Measurements from ENCODE around the gene WARS2.

WARS2 gene

DNA sequence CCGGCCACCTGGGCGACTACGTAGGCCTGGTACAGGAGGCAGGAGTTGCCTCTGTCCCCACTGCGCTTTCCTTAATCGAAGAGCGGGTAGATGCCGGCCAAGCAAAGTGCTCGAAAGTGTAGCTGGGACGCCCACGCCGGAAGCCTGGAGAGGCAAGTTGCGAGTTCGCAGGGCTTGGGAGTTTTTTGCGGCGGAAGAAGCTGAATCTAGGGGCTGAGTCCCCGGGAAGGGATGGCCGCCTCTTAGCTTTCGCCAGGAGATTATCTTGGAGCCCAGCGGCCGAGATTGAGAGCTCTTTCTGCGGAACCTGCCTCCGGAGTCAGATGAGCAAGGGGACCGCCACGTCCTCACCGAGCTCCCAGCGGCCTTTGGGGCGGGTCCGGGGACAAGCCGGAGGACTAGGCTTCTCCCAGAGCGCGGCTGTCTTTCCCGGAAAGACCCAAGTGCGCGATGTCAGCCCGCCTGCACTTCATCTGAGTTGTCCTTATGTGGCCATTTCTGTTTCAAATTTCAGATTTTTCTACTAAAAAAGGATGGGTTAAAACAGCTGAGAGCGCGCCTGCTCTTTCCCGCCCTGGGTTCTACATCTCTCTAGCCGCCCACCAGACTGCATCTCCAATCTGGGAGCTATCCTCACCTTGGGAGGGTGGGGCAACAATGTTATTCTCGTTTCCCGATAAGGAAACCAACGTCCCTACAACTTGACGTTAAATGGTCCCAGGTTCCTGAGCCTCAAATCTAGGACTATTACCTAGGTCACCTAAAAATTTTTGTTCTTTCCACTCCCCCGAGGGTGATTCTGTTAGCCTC is 139.9 kb downstream of the WARS2 start:
- H3K4me3 ChIP-seq (ENCODE audit: low read depth, low read length) = no peak overlapping the region
- TF ChIP-seq CTCF (IDR thresholded peaks at IDR 0.05; ENCODE audit: low read depth, low read length, missing control alignments) = no peak
- DNase-seq (ENCODE audit: low read depth) = no peak
- in situ Hi-C loops (cut with HindIII; ENCODE audit: low sequenced_read_pairs) = no loop called here

- DNase-seq (ENCODE audit: low read depth) = no peak
- no peak for TF ChIP-seq CTCF (IDR thresholded peaks at IDR 0.05; ENCODE audit: low read depth, low read length, missing control alignments)
- in situ Hi-C loops (cut with HindIII; ENCODE audit: low sequenced_read_pairs) = no loop called here
- H3K4me3 ChIP-seq (ENCODE audit: low read depth, low read length) = no peak overlapping the region
These were observed 140.9 kb downstream of the WARS2 start for GRCh38 chr1:118999348-119000071.

- H3K4me3 ChIP-seq (ENCODE audit: low read depth, low read length) = no peak overlapping the region
- in situ Hi-C loops (cut with HindIII; ENCODE audit: low sequenced_read_pairs) = no loop called here
- TF ChIP-seq CTCF (IDR thresholded peaks at IDR 0.05; ENCODE audit: low read depth, low read length, missing control alignments) = no peak
- no peak for DNase-seq (ENCODE audit: low read depth)
These were observed 142.3 kb downstream of the WARS2 start for GRCh38 chr1:118998171-118998570.

- TF ChIP-seq CTCF (IDR thresholded peaks at IDR 0.05; ENCODE audit: low read depth, low read length, missing control alignments) = no peak
- no peak overlapping the region for H3K4me3 ChIP-seq (ENCODE audit: low read depth, low read length)
- DNase-seq (ENCODE audit: low read depth) = no peak
- in situ Hi-C loops (cut with HindIII; ENCODE audit: low sequenced_read_pairs) = no loop called here
These were observed 143.2 kb downstream of the WARS2 start for GRCh38 chr1:118997225-118997624.

DNA sequence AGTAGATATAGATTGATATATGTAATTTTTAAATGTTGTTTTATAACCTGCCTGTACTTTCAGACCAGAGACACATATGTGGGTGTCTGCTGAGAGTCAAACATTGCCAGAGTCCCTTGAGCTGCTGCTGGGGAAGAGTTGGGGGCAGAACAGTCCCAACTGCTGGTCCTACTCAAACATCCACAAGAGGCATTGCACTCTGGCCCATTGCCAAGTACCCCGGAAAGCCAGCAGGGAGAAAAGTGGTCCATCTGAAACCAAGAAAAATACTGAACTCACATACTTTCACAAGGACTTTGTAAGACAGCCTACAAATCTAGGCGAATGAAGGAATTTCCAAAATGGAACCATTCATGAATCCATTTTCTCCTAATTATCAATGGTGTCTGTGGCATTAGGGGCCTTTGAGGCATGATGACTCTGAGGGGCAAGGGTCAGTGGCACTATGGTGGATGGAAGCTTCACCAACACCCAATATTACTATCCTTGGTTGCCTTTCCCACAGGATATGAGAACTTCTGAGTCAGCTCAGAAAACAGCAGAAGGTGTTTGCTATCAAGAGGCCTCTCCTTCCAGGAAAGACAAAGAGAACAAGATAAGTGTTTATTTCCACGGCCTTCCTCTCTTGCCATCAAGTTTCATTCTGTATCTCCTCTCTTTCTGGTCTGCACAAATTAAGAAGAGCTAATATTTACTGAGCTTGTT is 145.0 kb downstream of the WARS2 start:
- no peak for TF ChIP-seq CTCF (IDR thresholded peaks at IDR 0.05; ENCODE audit: low read depth, low read length, missing control alignments)
- in situ Hi-C loops (cut with HindIII; ENCODE audit: low sequenced_read_pairs) = no loop called here
- DNase-seq (ENCODE audit: low read depth) = no peak
- H3K4me3 ChIP-seq (ENCODE audit: low read depth, low read length) = no peak overlapping the region

- DNase-seq (ENCODE audit: low read depth) = no peak
- in situ Hi-C loops (cut with HindIII; ENCODE audit: low sequenced_read_pairs) = no loop called here
- no peak overlapping the region for H3K4me3 ChIP-seq (ENCODE audit: low read depth, low read length)
- no peak for TF ChIP-seq CTCF (IDR thresholded peaks at IDR 0.05; ENCODE audit: low read depth, low read length, missing control alignments)
These were observed 146.8 kb downstream of the WARS2 start for GRCh38 chr1:118993700-118994026.
